ENCODE results near the gene CEMIP2. TPM values are rescaled to one million over a fixed set of nuclear protein-coding genes. Genes with fewer than 3 reads are reported as not detected.

The CEMIP2 gene
- polyA plus RNA-seq, 3 donors = 11.6 to 58.7 (median 21.4) TPM

GRCh38 chr9:71685394-71685793, 82.9 kb downstream of the CEMIP2 start:
- Histone ChIP-seq H3K9ac (ENCODE audit: insufficient read depth, low read length, poor library complexity, severe bottlenecking) (no peak overlapping the region), H3K4me1 (ENCODE audit: control insufficient read depth in 1 of 2, insufficient read depth in 2 of 2, low read length in 2 of 2) (peaks cover 24 to 26% of the 10 kb centered on the region in 2 donors), H3K27me3 (ENCODE audit: control insufficient read depth in 2 of 2, insufficient read depth in 2 of 2, low read length in 2 of 2) (no peaks in the 10 kb centered on the region), H3K9me3 (replicated peaks in 1 of 2; ENCODE audit: control insufficient read depth in 1 of 2, insufficient read depth in 1 of 2, low read length in 2 of 2) (no peaks in the 10 kb centered on the region), H3K79me2 (ENCODE audit: insufficient read depth, low read length) (no peaks in the 10 kb centered on the region), H3K4me2 (replicated peaks; ENCODE audit: extremely low read depth, low read length, poor library complexity, severe bottlenecking) (no peak overlapping the region), H2AFZ (ENCODE audit: insufficient read depth, low read depth, low read length, poor library complexity, severe bottlenecking) (no peak overlapping the region), H3K36me3 (replicated peaks in 1 of 2; ENCODE audit: control insufficient read depth in 1 of 2, insufficient read depth in 2 of 2, low read length in 2 of 2) (peaks cover 11 to 57% of the 10 kb centered on the region in 2 donors), H3K4me3 (replicated peaks in 1 of 3; ENCODE audit: low read depth in 2 of 3, low read length in 3 of 3) (no peak overlapping the region), H4K20me1 (ENCODE audit: insufficient read depth, low read length) (no peaks in the 10 kb centered on the region), H3K27ac (ENCODE audit: low read depth in 1 of 2, low read length in 2 of 2) (no peak overlapping the region)
- TF ChIP-seq CTCF (IDR thresholded peaks at IDR 0.05) = no peak
- Mint-ChIP-seq H3K9me3 (no peaks in the 10 kb centered on the region), H3K27me3 (ENCODE audit: low read depth in 3 of 3) (no peaks in the 10 kb centered on the region), H3K4me3 (peak overlapping the region in 1 of 2 donors; percentile 59), H3K36me3 (peaks cover 48 to 66% of the 10 kb centered on the region in 2 donors), H3K4me1 (peaks cover 37% of the 10 kb centered on the region), H3K27ac (peak overlapping the region in 3 of 7 donors; percentile 15 to 75 (median 46))
- no peak for DNase-seq
- no CpG with 5 or more reads among the region's 1 CpG for WGBS (ENCODE audit: insufficient coverage)
- intact Hi-C loops (cut with micrococcal nuclease) = loop anchor here in 1 of 2 donors (10.0 kb wide), 1 partner anchor 59 kb away; no protein-coding TSS in a partner anchor

GRCh38 chr9:71684566-71684965, 83.7 kb downstream of the CEMIP2 start:
- Histone ChIP-seq H2AFZ (ENCODE audit: insufficient read depth, low read depth, low read length, poor library complexity, severe bottlenecking) (no peak overlapping the region), H3K4me2 (replicated peaks; ENCODE audit: extremely low read depth, low read length, poor library complexity, severe bottlenecking) (no peak overlapping the region), H3K9me3 (replicated peaks in 1 of 2; ENCODE audit: control insufficient read depth in 1 of 2, insufficient read depth in 1 of 2, low read length in 2 of 2) (no peaks in the 10 kb centered on the region), H3K79me2 (ENCODE audit: insufficient read depth, low read length) (no peaks in the 10 kb centered on the region), H3K27ac (ENCODE audit: low read depth in 1 of 2, low read length in 2 of 2) (no peak overlapping the region), H3K9ac (ENCODE audit: insufficient read depth, low read length, poor library complexity, severe bottlenecking) (no peak overlapping the region), H3K4me1 (ENCODE audit: control insufficient read depth in 1 of 2, insufficient read depth in 2 of 2, low read length in 2 of 2) (peaks cover 16 to 18% of the 10 kb centered on the region in 2 donors), H3K4me3 (replicated peaks in 1 of 3; ENCODE audit: low read depth in 2 of 3, low read length in 3 of 3) (no peak overlapping the region), H3K36me3 (replicated peaks in 1 of 2; ENCODE audit: control insufficient read depth in 1 of 2, insufficient read depth in 2 of 2, low read length in 2 of 2) (peaks cover 11 to 53% of the 10 kb centered on the region in 2 donors), H3K27me3 (ENCODE audit: control insufficient read depth in 2 of 2, insufficient read depth in 2 of 2, low read length in 2 of 2) (no peaks in the 10 kb centered on the region), H4K20me1 (ENCODE audit: insufficient read depth, low read length) (no peaks in the 10 kb centered on the region)
- H3K27ac Mint-ChIP-seq = no peak overlapping the region
- no peak for DNase-seq
- H3K27me3 Mint-ChIP-seq (ENCODE audit: low read depth in 3 of 3) = peaks cover 0 to 2% (median 0%) of the 10 kb centered on the region in 3 donors
- no peak overlapping the region for H3K4me3 Mint-ChIP-seq
- H3K9me3 Mint-ChIP-seq = no peaks in the 10 kb centered on the region
- H3K4me1 Mint-ChIP-seq = peaks cover 30% of the 10 kb centered on the region
- WGBS (ENCODE audit: insufficient coverage) = 58% methylated on average over 1 of the region's 2 CpGs
- TF ChIP-seq CTCF (IDR thresholded peaks at IDR 0.05) = no peak
- intact Hi-C loops (cut with micrococcal nuclease) = loop anchor here (5.0 to 10.0 kb wide), 2 partner anchors 60 to 83 kb away; partner anchors contain the start of gene CEMIP2 (in 1 of the 2)
- peaks cover 41 to 61% of the 10 kb centered on the region in 2 donors for H3K36me3 Mint-ChIP-seq
